SHP77 (cell line): Measurements from ENCODE around the gene PAQR4.

Experiments used
- DNase-seq, 2 experiments: peaks; one replicate each; lab custom pipeline; 2025; lab: John Stamatoyannopoulos, UW

Gene PAQR4

DNA sequence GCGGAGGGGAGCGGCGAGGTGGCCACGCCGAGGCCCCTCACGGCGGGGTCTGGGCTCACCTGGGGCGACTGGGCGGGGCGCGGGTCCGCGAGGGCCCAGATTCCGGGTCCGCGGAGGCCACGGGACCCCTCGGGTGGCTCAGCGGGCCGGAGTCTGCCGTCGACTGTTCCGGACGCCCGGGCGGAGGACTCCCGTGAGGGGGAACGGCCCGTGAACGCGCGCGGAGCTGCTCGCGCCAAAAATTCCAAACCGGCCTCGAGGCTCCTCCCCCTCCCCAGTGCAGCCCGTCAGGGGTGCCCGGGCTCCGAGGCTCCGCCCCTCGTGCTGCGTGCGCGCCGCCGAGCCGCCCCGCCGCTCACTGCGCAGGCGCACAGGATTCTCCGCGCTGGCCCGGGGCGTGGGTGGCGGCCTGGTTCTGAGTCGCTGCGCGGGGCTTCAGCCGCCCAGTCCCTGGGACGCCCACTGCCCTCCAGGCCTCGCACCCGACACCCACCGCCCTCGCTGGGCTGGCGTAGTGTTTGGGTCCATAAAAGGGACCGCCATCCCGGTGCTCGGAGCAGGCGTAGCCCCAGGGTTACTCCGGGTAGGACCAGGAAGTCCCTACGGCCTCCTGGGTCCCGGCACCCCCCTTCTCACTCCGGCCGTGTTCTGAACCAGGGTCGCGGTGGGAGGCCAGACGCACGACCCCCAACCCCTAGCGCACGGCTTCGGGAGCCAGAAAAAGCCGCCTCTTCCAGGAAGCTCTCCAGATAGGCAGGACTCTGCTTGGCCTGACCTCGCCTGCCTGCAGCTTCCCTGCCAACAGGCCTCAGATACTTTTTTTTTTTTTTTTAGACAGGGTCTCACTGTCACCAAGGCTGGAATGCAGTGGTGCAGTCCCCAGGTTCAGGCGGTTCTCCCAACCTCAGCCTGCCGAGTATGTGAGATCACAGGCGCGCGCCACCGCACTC is 11.4 kb downstream of the PAQR4 start, which contains the start of gene PKMYT1:
TSS of gene PKMYT1 (minus strand) at position 220 of the 950 bp plus-strand sequence. CDS start 789 bp downstream, outside the sequence.
- DNase-seq = peak; percentile 77 to 79

DNA sequence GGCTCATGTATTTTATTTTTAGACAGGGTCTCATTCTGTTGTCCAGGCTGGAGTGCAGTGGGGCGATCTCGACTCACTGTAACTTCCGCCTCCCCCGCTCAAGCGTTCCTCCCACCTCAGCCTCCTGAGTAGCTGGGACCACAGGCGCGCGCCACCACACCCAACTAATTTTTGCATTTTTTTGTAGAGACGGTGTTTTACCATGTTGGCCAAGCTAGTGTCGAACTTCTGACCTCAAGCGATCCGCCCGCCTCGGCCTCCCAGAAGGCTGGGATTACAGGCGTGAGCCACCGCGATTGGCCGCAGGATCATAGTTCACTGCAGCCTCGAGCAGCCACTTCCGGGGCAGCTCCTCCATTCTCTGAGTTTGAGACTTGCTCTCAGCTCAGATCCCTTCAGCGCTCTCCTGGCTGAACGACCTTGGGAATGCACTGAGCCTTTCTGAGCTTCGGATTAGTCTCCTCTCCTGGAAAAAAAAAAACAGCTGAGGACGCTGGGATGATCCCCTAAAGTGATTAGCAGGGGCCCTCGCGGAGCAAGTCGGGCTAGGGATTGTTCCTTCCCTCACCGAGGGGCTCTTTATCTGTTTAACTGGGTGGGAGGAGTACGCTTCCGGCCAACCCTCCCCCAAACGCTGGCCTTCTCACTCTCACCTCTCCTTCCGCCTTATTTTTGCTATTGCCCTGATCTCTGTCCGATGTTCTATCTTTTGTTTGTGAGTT is 12.2 kb downstream of the PAQR4 start:
- DNase-seq = no peak

DNA sequence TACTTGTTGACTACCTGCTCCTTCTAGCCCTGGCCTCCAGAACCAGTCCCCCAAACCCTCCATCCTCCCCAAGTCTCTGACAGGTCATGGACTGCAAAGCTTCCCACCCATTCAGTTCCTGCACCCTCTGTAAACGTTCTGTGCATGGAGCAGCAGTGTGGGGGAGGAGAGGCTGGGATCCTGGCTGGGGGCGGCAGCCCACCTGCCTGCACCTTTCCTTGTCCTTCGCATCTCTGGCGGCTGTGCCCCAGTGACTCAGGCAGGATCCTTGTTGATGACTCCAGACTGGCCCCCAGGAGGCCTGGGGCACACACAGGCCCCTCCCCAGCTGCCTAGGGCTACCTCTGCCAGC is 12.7 kb downstream of the PAQR4 start:
- DNase-seq = no peak

DNA sequence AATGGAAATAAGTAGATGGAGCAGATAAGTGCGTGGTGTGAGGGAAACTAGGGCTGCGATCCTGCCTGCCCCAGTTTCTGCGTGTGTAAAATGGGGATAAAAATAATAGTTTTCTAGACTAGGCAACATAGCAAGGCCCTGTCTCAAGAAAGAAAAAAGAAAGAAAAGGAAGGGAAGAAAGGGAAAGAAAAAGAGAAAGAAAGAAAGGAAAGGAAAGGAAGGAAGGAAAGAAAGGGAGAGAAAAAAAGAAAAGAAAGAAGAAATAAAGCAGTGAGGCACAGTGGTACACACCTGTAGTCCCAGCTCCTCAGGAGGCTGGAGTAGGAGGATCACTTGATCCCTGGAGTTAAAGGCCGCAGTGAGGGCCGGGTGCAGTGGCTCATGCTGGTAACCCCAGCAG is 13.3 kb downstream of the PAQR4 start:
- DNase-seq = no peak

DNA sequence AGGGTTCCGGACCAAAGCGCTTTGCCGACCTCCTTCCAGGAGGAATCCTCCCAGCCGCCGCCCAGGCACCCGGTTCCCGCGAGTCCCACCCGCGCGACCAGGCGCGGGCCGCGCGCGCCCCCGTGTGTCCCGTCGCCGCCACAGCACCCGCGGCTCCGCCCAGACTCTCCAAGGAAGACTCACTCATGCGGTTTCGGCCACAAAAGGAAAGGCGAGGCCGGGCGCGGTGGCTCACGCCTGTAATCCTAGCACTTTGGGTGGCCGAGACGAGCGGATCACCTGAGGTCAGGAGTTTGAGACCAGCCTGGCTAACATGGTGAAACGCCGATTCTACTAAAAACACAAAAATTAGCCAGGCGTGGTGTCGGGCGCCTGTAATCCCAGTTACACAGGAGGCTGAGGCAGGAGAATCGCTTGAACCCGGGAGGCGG is 14.6 kb downstream of the PAQR4 start:
- peak; percentile 64 to 73 for DNase-seq

DNA sequence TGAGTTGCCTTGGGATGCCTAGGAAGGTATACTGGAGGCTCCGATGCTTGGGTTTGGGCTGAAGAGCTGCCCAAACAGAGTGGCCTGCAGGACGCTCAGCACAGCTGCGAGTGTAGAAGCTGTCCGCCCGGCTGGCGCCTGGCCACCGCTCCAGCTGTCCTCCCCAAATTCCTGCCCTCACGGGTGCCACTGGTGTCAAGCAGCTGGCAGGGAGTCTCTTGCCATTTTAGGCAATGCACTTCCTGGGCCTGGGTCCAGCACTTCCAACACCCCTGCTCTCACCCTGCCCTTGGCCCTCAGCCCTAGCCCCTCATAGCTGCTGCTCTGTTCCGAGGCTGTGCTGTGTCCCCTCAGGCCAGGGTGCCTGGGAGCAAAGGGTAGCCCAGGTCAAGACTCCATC is 16.3 kb downstream of the PAQR4 start:
- no peak for DNase-seq

DNA sequence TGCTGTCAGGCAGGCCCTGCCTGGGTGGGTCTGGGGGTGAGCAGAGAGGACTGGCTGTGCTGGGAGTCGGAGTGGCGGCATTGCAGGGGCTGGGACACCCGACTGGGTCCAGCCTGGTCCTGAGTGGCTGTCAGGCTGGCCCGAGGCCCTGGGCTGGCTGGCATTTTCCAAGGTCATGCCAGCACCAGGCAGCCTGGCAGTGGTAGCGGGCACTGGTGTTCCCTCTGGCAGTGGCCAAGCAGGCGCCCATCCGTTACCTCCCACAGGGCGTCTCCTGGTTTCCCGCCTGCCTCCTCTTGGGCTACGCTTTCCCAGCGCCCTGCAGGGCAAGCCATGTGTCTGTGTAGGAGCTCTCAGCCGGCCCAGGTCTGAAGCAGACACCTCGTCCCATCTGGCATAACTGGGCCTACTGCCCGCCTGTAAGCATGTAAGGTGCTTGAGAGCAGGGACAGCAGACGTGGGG is 16.8 kb downstream of the PAQR4 start:
- DNase-seq = peak in 1 of 2 experiments; percentile 42

DNA sequence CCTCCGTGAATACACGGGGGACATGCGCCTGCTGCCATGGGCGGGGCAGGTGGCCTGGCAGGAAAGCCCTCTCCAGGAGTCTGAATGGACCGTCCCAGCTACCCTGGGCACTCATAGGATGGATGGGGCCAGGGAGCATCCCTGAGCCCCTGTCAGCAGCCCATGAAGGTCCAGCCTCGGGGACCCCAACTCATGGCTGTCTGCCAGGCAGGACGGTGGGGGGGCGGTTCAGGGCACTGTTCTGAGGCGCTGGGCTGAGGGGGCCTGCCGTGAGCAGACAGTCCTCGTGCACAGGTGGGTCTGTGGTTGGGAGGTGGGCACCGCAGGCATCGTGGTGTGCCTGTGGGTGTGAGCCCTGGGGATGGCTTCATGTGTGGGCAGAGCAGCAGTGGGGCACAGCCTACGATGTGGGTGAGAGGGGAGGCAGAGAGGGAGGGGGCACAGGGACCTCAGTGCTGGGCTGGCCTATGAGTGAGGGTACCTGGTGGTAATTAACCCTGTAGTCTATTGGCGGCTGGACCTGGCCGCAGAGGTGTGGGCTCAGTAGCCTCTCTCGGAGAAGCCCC is 17.6 kb downstream of the PAQR4 start:
- DNase-seq = no peak

DNA sequence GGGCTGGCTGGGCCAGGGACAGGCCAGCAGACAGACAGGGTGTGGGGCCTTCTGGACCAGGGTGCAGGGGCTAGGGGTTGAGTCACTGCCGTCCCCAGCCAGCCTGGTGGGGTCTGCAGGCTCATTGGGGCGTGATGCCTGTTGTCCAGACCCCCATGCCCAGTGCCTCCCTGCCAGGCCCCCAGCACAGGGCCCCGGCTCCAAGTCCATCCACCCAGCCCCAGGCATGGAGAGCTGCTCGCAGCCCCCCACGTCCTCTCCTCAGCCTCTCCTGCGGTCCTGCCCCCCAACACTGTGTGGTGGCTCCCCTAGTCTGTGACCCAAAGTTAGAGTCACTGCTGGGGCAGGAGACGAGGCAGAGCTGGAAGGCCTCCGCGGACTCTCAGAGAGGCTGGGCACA is 18.1 kb downstream of the PAQR4 start:
- DNase-seq = no peak

DNA sequence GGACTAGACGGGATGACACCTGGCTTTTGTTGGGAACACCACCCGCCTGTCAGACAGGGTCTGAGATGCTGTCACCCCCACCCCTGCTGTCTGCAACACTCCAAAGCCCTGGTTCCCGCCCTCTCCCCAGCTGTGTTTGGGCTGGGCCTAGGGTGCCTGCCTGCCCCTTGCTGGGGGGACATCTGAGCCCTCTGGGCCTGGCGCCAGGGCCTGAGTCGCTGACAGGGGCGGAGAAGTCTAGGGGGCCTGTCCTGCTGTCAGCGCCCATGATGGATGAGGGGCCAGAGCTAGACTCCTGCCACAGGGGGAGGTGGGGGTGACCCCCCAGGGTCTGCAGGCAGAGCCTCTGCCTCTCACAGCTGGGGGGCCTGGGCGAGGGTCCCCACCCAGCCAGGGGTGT is 18.7 kb downstream of the PAQR4 start:
- no peak for DNase-seq

DNA sequence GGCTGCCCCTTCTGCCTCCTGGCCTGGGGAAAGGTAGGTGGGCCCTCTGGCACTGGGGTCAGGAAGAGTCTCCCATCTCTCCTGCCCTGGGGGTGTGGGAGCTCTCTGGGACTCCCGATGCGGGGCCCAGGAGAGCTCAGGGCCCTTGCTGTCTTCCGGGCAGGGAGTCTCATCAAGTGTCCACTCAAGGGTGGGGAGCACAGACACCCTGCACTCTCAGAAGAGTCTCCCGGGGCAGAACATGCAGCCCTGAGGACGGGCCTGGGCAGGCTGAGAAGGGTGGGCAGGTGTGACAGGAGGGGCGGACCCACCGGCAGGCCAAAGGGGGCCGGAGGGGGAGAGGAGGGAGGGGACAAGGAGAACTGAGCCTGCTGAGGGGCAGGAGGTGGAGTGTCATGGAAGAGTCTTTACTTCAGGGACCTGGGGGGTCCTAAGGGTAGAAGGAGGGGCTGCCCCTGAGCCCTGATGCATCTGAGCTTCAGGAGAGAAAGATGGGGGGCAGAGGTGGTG is 19.5 kb downstream of the PAQR4 start:
- no peak for DNase-seq

DNA sequence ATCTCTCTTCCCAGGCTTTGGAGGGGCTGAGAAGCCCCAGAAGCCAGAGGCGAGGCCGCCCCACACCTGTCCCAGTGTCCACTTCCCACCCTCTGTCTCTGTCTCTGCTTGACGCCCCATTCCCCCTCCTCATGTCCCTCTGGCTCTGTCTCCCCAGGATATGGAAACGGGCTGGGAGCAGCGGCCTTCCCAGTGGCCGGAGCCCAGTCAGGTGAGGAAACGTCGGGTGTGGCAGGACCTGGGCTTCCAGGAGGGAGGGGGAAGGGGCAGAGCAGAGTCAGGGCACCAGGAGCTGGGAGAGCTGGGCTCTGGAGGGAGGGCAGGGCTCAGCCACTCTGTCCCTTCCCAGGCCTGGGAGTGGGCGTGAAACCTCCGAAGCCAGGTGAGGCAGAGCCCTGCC is 21.7 kb downstream of the PAQR4 start:
- no peak for DNase-seq

DNA sequence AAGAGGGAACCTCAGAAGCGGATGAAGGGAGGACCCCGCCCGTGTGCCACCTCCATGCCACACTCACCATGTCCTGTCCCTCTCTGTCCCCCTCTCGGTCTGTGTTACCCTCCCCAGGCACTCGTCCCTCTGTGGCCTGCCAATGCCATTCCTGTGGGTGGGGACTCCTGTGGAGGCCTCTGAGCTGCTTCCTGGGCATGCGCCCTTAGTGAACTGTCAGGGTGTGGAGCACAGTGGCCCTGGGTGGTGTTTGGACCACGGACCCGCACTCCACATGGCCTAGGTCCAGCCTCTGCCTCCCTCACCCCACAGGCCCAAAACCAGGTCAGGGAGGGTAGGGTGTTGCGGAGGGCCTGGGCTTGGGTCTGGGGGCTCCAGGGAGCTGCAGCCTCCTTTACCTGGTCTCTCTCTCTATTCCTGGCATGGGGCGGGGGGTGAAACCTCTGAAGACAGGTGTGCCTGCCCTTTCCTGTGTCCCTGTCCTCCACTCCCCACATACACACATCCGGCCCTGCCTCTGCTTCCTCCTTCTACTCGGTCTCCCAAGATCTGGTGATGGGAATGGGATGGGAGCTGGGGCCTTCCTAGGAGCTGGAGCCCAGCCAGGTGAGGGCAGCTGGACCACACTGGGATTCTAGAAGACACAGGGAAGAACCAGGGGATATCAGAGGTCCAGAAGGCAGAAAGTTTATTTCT is 22.6 kb downstream of the PAQR4 start:
- DNase-seq = no peak

DNA sequence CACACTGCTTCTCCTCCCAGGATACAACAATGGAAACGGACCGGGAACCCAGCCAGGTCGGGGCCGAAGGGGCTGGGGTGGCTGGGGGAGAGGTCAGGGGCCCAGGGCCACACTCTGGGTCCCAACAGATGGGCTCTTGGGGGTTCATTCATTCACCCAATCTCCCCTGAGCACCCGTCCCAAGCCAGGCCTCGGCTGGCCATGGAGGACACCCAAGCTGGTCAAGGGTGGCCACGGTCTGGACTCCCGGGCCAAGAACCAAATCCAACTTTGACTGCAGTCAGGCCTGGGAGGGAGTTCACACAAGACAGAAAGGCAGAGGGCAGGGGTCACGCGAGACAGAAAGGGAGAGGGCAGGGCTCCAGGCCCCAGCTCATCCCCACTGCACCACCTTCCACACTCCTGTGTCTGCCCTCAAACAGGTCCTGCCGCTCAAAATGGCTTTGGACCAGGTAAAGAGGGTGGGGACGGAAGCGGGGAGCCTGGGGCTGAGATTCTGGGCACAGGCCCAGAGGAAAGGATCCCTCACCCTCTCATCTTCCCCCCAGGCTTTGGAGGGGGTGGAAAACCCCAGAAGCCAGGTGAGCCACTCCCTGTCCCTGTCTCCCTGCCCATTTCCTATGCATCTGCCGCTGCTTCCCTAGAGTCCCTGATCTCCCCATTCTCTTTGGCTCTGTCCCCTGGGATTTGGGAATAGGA is 23.4 kb downstream of the PAQR4 start:
- DNase-seq = no peak

DNA sequence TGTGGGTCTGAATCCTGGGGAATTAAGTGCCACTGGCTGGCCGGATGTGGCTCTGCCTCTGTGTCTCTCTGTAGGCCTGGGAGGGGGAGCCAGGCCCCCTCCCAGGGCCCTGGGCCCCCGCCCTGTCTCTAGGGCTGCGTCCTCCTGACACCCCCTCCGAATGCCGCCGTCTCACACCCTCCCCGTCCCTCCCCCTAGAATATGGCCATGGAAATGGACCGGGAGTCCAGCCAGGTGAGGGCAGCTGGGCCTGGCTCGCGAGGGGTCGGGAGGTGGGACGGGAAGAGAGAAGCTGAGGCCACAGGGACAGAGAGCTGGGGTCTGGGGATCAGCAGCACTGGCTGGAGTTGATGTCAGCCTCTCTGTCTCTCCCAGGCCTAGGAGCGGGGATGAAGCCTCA is 27.1 kb downstream of the PAQR4 start:
- DNase-seq = no peak

DNA sequence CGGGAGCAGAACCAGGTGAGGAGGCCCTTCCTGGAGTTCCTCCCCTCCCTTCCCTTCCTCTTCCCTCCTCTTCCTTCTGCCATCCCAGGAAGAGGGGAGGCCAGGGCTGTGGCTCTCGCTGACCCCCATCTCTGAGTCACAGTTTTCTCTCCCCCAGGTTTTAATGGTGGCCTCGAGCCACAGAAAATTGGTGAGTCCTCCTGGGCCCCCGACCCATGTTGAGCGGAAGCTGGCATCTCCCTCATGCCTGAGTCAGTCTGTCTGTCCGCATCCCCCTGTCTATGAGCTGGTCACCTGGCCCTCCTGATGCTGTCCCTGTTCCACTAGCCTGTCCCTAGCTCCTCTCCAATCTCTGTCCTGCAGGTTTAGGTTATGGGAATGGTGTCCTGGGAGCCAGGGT is 30.8 kb downstream of the PAQR4 start:
- no peak for DNase-seq

DNA sequence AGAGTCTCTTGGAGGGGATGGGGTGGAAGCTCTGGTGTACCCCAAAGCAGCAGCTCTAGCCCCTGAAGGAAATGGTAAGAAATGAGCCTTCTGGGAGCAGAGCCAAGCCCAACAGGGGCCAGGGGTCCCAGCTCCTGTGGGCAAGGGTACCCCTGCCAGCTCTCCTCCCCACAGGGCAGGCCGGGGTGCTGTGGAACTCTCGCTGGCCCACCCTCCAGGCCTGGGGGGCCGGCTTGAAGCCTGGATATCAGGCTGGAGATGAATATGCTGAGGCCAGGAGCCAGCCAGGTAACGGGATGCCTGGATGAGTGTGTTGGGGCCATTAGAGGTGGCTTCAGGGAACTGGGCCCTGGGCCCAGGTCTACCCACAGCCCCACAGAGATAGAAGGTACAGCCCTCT is 31.4 kb downstream of the PAQR4 start:
- no peak for DNase-seq

DNA sequence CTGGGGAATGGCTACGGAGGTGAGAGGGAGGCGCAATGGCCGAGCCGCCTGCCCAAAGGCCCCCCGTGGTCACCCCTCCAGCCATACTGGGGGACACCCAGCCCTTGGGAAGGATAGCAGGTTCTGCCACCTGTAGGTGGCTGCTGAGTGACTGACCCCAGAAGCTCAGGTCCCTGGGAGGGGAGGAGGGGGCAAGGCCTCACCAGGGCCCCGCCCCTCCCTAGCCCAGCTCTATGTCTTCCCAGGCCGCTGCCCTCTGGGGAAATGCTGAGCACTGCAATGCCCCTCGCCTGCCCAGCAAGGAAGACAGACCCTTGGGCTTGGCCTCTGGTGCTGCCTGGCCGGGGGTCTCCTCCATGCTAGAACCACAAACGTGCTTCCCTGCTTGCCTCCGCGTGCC is 32.2 kb downstream of the PAQR4 start:
- DNase-seq = no peak

DNA sequence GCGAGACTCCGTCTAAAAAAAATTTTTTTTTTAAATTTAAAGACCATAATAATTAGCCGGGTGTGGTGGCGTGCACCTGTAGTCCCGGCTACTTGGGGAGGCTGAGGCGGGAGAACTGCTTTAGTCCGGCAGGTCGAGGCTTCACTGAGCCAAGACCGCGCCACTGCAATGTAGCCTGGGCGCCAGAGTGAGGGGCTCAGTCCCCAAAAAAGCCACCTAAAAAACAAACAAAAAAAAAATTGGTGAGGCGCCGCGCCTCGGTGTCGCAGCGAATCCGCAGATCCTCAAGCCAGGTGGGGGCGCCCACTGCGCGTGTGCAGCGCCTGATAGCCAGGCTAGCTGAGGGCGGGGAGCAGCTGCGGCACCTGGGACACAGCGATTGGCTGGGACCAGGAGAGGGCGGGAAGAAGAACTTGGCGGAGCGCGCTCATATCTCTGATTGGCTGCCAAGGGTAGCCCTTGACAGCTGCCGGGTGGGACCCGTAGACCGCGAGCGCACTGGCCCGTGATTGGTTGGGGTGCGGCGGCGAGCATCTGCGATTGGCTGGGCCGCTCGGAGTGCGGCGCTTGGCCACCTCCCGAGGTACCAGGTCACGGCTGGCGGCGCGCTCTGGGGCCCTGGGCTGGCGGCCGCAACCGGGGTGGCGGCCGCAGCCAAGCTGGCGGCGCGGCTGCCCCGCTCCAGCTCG is 34.6 kb downstream of the PAQR4 start:
- peak; percentile 97 to 98 for DNase-seq

DNA sequence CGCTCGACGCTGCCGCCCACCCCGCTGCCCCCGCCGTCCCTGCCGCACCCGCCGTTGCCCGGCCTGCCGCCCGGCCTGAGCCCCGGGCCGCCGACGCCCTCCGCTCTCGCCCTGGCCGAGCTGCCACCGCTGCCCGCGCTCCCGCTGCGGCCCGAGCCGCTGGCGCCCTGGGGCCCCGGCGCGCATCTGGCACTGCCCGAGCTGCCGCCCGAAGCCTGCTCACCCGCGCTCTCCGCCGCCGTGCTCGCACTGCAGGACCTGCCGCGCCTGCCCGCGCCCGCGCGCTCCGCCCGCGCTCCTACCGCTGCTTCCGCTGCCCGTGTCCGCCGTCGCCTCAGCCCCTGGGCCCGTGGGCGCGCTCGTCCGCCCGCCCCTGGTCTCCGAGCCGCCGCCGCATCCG is 35.2 kb downstream of the PAQR4 start:
- no peak for DNase-seq
